ENCODE results near the gene ABI1.
"Not testable (repeated sequence)": the region's sequence is repeated elsewhere in the genome, so short reads cannot be mapped to it uniquely, and the experiment has no call there.

ABI1 gene

DNA sequence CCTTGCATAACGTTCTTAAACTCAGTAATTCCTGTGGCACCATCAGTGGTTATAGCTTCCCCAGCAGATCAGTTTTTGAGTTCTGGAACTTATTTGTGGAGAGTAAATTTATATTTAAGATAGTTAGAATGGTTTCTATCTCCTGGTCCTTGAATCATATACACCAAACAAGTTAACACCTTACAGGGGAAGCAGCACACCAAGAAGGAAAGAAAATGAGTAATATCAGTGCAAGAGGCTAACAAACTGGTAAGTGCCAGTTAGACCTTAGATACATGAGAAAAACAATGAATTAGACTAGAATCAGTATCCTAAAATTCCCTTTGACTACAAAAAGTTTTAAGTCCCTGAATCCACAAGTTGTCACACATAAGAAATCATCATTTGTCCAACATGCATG is 54.2 kb downstream of the ABI1 start:
- DNase-seq (ENCODE audit: insufficient read length, low spot score) (no peak), FAIRE-seq (no peak)

DNA sequence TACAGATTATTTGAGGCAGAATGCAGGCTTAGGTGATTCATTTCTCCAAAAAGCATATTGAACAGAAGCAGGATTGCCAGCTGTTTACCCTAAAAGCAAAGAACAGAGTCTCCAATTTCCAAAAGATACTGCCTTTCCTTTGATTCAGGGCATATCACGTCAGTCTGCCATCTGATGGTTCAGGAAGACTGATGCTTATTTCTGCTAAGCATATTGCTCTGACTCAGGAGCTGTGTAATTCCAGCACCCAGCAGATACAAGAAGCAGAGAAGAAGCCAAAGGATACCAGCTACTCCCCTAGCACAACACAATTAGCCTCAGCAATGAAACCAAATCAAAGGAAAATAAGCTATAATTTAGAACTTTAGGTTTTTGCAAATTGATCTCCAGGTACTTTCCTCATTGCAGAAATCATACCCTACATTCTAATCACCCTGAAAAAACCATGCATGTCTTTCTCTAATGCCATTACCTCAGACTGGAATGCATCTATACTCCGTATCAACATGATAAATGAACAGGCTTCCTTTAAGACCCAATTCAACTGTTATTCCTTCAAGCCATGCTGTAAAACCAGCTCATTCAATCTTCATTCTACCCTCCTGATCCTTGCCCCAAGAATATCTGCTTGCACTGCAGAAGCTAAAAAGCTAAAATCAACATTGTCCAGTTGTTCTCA is 55.1 kb downstream of the ABI1 start:
- DNase-seq (ENCODE audit: insufficient read length, low spot score) (no peak), FAIRE-seq (no peak)

GRCh38 chr10:26804418-26805393 is 56.1 kb downstream of the ABI1 start:
- no peak for DNase-seq (ENCODE audit: insufficient read length, low spot score)
- FAIRE-seq = no peak

DNA sequence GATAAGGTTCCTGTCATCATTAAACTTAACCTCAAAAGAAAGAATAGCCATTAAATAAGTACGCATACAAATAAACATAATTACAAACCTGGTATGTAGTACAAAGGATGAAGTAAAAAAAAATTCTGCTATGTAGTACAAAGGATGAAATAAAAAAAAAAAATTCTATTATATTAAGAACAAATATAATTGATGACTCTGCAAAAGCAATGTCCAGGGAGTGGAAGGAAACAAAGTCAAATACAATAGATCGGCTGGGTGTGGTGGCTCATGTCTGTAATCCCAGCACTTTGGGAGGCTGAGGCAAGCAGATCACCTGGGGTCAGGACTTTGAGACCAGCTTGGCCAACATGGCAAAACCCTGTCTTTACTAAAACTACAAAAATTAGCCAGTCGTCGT is 56.9 kb downstream of the ABI1 start:
- no peak for DNase-seq (ENCODE audit: insufficient read length, low spot score)
- no peak for FAIRE-seq

DNA sequence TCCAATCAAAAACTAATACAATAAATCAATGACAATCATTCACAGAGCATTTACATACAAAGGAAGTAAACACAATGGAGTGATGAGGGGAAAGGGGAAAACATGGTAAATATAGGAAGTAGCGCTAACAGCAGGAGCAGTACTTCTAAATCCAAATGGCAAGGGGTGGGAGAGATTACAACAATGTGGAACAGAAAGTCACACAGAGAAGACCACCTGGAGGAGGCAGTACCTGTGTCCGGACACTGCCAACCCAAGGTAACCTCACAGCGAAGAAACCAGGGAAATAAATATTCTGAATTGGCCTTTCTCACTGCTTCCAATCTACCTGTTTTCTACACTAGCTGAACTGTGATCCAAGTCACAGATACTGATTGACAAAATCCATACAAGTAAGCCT is 58.2 kb downstream of the ABI1 start:
- peak; percentile 73 for FAIRE-seq
- DNase-seq (ENCODE audit: insufficient read length, low spot score) = no peak

DNA sequence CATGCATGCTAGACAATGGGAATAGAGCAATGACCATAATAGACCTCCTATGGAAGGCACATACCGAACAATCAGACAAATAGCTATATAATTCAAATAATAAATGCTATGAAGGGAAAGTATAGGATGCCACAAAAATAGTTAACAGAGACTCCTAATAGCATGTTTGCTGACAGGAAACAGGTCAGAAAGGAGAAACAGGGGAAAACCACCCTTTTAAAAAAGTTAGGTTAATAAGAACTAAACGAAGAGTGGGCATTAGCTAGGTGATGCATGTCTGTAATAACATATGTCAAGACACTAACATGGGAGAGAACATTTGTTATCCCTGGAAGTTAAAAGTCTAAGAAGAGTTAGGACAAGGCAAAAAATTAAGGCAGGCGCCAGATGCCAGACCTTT is 58.9 kb downstream of the ABI1 start:
- FAIRE-seq (peak; percentile 70), DNase-seq (ENCODE audit: insufficient read length, low spot score) (no peak)

GRCh38 chr10:26801274-26801673 is 59.5 kb downstream of the ABI1 start:
- DNase-seq (ENCODE audit: insufficient read length, low spot score) = no peak
- no peak for FAIRE-seq

GRCh38 chr10:26800468-26800867 is 60.3 kb downstream of the ABI1 start:
- FAIRE-seq (peak; percentile 60), DNase-seq (ENCODE audit: insufficient read length, low spot score) (no peak)

DNA sequence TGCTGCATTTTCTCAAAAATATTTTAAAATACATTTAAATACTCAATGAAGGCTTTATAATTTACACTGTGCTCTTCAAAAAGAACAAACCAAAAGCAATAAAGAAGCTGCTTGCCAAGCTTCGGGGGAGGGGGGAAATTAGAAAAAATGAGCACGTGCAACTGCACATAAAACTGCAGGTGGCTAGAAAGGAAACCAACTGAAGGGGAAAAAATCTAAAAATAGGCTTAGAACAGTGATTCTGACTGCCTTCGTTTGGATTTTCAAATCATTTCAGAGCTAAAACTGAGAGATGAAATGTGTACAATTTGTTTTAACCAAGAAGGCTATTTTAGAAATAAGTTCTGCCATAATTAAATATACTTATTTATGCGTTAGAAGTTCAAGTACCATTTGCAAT is 61.4 kb downstream of the ABI1 start:
- FAIRE-seq = peak; percentile 89
- no peak for DNase-seq (ENCODE audit: insufficient read length, low spot score)

DNA sequence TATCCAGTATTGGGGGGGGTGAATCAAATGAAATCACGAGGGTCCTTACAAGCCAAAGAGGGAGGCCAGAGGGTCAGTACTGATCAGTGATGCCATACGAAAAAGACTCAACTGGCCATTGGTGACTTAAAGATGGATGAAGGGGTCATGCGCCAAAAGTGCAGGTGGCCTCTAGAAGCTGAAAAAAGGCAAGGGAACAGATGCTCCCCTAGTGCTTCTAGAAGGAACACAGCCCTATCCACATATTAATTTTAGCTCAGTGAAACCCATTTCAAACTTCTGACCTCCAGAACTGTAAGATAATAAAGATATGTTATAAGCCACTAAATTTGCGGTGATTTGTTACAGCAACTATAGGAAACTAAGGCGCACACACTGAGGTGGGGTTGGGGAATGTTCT is 62.5 kb downstream of the ABI1 start:
- no peak for DNase-seq (ENCODE audit: insufficient read length, low spot score)
- FAIRE-seq = no peak

DNA sequence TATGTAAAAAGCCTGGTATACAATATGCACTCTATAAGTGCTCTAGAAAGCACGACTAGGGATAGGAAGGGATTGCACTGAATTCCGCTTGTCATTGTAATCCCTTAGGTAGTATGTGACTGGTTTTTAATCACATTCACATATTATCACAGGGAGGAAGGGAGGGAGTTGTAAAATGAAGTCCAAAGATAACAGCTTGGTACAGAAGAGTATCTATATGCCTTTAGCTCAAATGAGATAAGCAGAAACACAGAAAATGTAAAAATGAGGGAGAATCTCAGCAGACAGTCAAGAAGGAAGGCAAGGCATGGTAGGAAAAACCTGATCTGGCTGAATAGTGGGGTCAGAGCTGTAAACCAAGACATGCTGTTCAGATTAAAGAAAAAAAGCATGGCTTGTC is 63.4 kb downstream of the ABI1 start:
- peak; percentile 18 for FAIRE-seq

GRCh38 chr10:26792758-26793495 is 67.8 kb downstream of the ABI1 start:
- FAIRE-seq = peak; percentile 76
- DNase-seq (ENCODE audit: insufficient read length, low spot score) = no peak

More for the DNA sequence above, 63.4 kb downstream of the ABI1 start:
- no peak for DNase-seq (ENCODE audit: insufficient read length, low spot score)

DNA sequence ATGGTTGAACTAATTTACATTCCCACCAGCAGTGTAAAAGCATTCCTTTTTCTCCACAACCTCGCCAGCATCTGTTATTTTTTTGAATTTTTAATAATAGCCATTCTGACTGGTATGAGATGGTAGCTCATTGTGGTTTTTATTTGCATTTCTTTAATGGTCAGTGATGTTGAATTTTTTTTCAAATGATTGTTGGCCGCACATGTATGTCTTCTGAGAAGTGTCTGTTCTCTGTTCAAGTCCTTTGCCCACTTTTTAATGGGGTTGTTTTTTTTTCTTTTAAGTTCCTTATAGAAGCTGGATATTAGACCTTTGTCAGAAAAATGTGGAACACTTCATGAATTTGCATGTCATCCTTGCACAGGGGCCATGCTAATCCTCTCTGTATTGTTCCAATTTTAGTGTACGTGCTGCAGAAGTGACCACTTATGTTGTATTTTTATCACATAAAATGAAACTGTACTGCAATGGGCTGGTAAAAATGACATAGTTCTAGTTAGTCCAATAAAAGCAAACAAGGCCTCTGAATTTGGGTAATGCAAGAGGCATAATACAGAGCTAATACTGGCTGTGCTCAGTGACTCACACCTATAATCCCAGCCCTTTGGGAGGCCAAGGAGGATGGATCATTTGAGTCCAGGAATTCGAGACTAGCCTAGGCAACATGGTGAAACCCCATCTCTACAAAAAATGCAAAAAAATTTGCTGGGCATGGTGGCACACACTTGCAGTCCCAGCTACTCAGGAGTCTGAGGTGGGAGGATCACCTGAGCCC is 70.3 kb downstream of the ABI1 start:
- FAIRE-seq (peak; percentile 64), DNase-seq (ENCODE audit: insufficient read length, low spot score) (no peak)

DNA sequence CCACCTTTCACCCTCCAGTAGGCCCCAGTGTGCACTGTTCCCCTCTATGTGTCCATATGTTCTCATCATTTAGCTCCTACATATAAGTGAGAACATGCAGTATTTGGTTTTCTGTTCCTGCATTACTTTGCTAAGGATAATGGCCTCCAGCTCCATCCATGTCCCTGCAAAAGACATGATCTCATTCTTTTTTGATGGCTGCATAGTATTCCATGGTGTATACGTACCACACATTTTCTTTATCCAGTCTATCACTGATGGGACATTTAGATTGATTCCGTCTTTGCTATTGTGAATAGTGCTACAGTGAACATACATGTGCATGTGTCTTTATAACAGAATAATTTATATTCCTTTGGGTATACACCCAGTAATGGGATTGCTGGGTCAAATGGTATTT is 71.0 kb downstream of the ABI1 start:
- FAIRE-seq; DNase-seq (ENCODE audit: insufficient read length, low spot score): not testable (repeated sequence)

DNA sequence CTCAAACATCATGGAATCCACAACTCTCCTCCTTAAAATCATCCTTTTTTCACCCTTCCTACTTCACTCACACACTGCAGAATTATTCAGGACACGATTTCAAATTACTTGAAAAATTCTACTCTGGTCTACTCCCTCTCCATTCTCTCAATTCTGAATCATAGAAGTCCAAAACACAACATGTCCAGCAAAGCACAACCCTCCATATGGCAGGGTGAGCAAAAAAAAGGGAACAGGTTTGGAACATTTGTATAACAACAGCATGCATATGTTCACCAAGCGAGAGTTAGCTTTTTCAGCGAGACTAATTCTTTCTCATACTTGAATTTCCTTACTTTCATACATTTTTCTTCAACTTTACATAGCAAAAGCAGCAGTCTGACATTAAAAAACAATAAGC is 73.4 kb downstream of the ABI1 start:
- FAIRE-seq (no peak), DNase-seq (ENCODE audit: insufficient read length, low spot score) (no peak)

GRCh38 chr10:26781797-26782196 is 79.0 kb downstream of the ABI1 start:
- FAIRE-seq (peak; percentile 4), DNase-seq (ENCODE audit: insufficient read length, low spot score) (no peak)

GRCh38 chr10:26780793-26781601 is 79.8 kb downstream of the ABI1 start:
- FAIRE-seq (peak; percentile 76), DNase-seq (ENCODE audit: insufficient read length, low spot score) (no peak)

GRCh38 chr10:26780106-26780792 is 80.5 kb downstream of the ABI1 start:
- DNase-seq (ENCODE audit: insufficient read length, low spot score) (no peak), FAIRE-seq (peak; percentile 84)

Measured in GM19239 (cell line).